Panc1 (cell line): ENCODE data around the gene AHCTF1. TPM values are rescaled to one million over a fixed set of nuclear protein-coding genes. Genes with fewer than 3 reads are reported as not detected.
A peak's percentile ranks its signal among the peaks of the same experiment; 100 is the strongest.

Experiments
- ATAC-seq: fragments of 200-7000 bp; cut with Tn5 transposase; 2 replicates; pipeline ENCODE4 v1.9.1; 2020; ENCODE audit warnings: mild to moderate bottlenecking, moderate library complexity
- BruUV-seq: library from RNA; stranded (reverse); fragments of 400-500 nt; replicated peaks from 2 replicates; lab custom pipeline; 2021; lab: Mats Ljungman, UMichigan
- CTCF ChIA-PET: fragments of 300-600 bp; sonication (Branson Sonifier 250); formaldehyde crosslinking; loops from one replicate; lab custom pipeline; 2022; ENCODE audit warnings: antibody characterized with exemption; lab: Charles Lee
- POLR2A ChIA-PET: fragments of 300-600 bp; sonication (Branson Sonifier 250); formaldehyde crosslinking; loops from one replicate; lab custom pipeline; 2022; ENCODE audit warnings: antibody characterized with exemption; lab: Charles Lee
- DNase-seq: peaks from one replicate; pipeline ENCODE4 v3.0.0-alpha.2; 2010; ENCODE audit warnings: low read depth, low spot score
- H3K27ac ChIP-seq: 2 replicates; pipeline ENCODE4 v1.5.1; 2011; ENCODE audit warnings: mild to moderate bottlenecking, low read length, inconsistent platforms
- H3K27me3 ChIP-seq: fragments of 200-500 bp; sonication (Bioruptor generic); 2 replicates; pipeline ENCODE4 v1.6.0; 2014; ENCODE audit warnings: low read length, inconsistent platforms; ENCODE audit not compliant: control insufficient read depth, insufficient read depth
- H3K36me3 ChIP-seq: fragments of 200-500 bp; sonication (Bioruptor generic); 2 replicates; pipeline ENCODE4 v1.5.1; 2014; ENCODE audit warnings: inconsistent platforms, mild to moderate bottlenecking, low read length, moderate library complexity; ENCODE audit not compliant: control insufficient read depth, insufficient read depth
- H3K4me1 ChIP-seq: 2 replicates; pipeline ENCODE4 v1.5.1; 2011; ENCODE audit warnings: inconsistent platforms, mild to moderate bottlenecking, low read length, moderate library complexity; ENCODE audit not compliant: control insufficient read depth, insufficient read depth
- H3K4me3 ChIP-seq, 2 experiments: 2 replicates each; pipeline ENCODE4 v1.5.1; 2011 to 2012; ENCODE audit warnings: low read depth in 2 of 2, low read length in 2 of 2, mild to moderate bottlenecking in 2 of 2, inconsistent platforms in 1 of 2, moderate library complexity in 1 of 2
- H3K9me3 ChIP-seq: fragments of 200-500 bp; sonication (Bioruptor generic); 2 replicates; pipeline ENCODE4 v1.5.1; 2014; ENCODE audit warnings: low read depth, mild to moderate bottlenecking, inconsistent platforms, low read length, moderate library complexity; ENCODE audit not compliant: control insufficient read depth, insufficient read depth
- CTCF ChIP-seq: fragments of 450-650 bp; IDR thresholded peaks from 2 replicates; pipeline ENCODE4 v1.5.1; 2017; ENCODE audit warnings: mild to moderate bottlenecking
- POLR2AphosphoS5 ChIP-seq: IDR thresholded peaks from 2 replicates; pipeline ENCODE4 v1.6.1; 2012; ENCODE audit warnings: mild to moderate bottlenecking, low read depth, low read length, moderate library complexity
- REST ChIP-seq, 2 experiments: IDR thresholded peaks; 2 replicates each; pipeline ENCODE4 v1.6.1; 2011 to 2012; ENCODE audit warnings: low read depth in 2 of 2, control low read depth in 1 of 2, low read length in 1 of 2, mild to moderate bottlenecking in 1 of 2, moderate library complexity in 1 of 2; ENCODE audit not compliant: insufficient read depth in 1 of 2
- SIN3A ChIP-seq: IDR thresholded peaks from 2 replicates; pipeline ENCODE4 v1.6.1; 2012; ENCODE audit warnings: low read depth, mild to moderate bottlenecking, low read length, moderate library complexity, borderline replicate concordance; ENCODE audit not compliant: insufficient read depth
- TCF7L2 ChIP-seq: IDR thresholded peaks from 2 replicates; pipeline ENCODE4 v1.6.1; 2011; ENCODE audit warnings: mild to moderate bottlenecking, low read depth, low read length, inconsistent platforms
- in situ Hi-C: cut with HindIII; loops from 2 replicates; pipeline ENCODE4 v1.10.0; 2016; ENCODE audit warnings: low sequenced_read_pairs, low pct_unique_long_range_greater_than_20kb
- intact Hi-C: fragments of 100-400 bp; cut with micrococcal nuclease; formaldehyde crosslinking; loops from one replicate; pipeline ENCODE4 v1.10.0; 2022; ENCODE audit not compliant: unreplicated experiment
- total RNA-seq: library from RNA; stranded (reverse); gene quantifications from one replicate; pipeline ENCODE4 v1.2.1, GENCODE V29; 2021; ENCODE audit not compliant: unreplicated experiment

Gene AHCTF1
- total RNA-seq, 1 experiment from 2014 or later, result 49.9 TPM

GRCh38 chr1:246969621-246970020 is 37.9 kb upstream of the AHCTF1 start:
- in situ Hi-C loops, result no loop called here
- Histone ChIP-seq H3K36me3 (no peaks in the 10 kb centered on the region), H3K4me1 (no peaks in the 10 kb centered on the region), H3K9me3 (peaks cover 7% of the 10 kb centered on the region; the same call in 1 of the 2 replicates), H3K27me3 (no peaks in the 10 kb centered on the region), H3K4me3 (no peak overlapping the region), H3K27ac (no peak overlapping the region)
- intact Hi-C loops, result no loop called here
- TF ChIP-seq TCF7L2, result no peak
- TF ChIP-seq SIN3A, result no peak
- no TSS peak for BruUV-seq
- POLR2A ChIA-PET, result no interaction called here
- CTCF ChIA-PET, result no interaction called here
- ATAC-seq (no peak), DNase-seq (no peak)

GRCh38 chr1:246966502-246966901 is 34.8 kb upstream of the AHCTF1 start:
- TF ChIP-seq CTCF, result no peak
- TF ChIP-seq TCF7L2, result no peak
- TF ChIP-seq SIN3A, result no peak
- TF ChIP-seq REST (IDR thresholded peaks at IDR 0.05; ENCODE audit: insufficient read depth in 1 of 2, low read depth in 2 of 2, low read length in 1 of 2), result no peak
- TF ChIP-seq POLR2AphosphoS5, result no peak
- no peaks in the 10 kb centered on the region for H3K36me3 ChIP-seq
- no peak overlapping the region for H3K27ac ChIP-seq
- in situ Hi-C loops (no loop called here), intact Hi-C loops (no loop called here)
- H3K9me3 ChIP-seq, result no peaks in the 10 kb centered on the region; the same call in 1 of the 2 replicates
- no peak for ATAC-seq
- DNase-seq, result no peak
- no TSS peak for BruUV-seq
- CTCF ChIA-PET, result no interaction called here
- H3K27me3 ChIP-seq, result no peaks in the 10 kb centered on the region
- H3K4me1 ChIP-seq, result no peaks in the 10 kb centered on the region
- POLR2A ChIA-PET, result no interaction called here
- H3K4me3 ChIP-seq, result no peak overlapping the region

- Histone ChIP-seq H3K36me3 (no peaks in the 10 kb centered on the region), H3K9me3 (no peaks in the 10 kb centered on the region), H3K27ac (no peak overlapping the region), H3K4me3 (no peak overlapping the region), H3K4me1 (no peaks in the 10 kb centered on the region), H3K27me3 (no peaks in the 10 kb centered on the region)
- in situ Hi-C loops, result no loop called here
- DNase-seq (no peak), ATAC-seq (no peak)
- CTCF ChIA-PET, result no interaction called here
- POLR2A ChIA-PET, result no interaction called here
- intact Hi-C loops, result no loop called here
- TSS peak; percentile 58 for BruUV-seq
- TF ChIP-seq POLR2AphosphoS5 (no peak), CTCF (no peak), SIN3A (no peak), TCF7L2 (no peak)
Observed at GRCh38 chr1:246959944-246960693, 28.4 kb upstream of the AHCTF1 start.
